ENCODE results near the gene PPP2R3A.
"Not testable (repeated sequence)": the region's sequence is repeated elsewhere in the genome, so short reads cannot be mapped to it uniquely, and the experiment has no call there.

PPP2R3A gene

GRCh38 chr3:136168236-136168635 is 202.7 kb downstream of the PPP2R3A start:
- DNase-seq, result not testable (repeated sequence)

- DNase-seq, result no peak
Measured at GRCh38 chr3:136171097-136171542, 205.6 kb downstream of the PPP2R3A start.

GRCh38 chr3:136173939-136174490 is 208.5 kb downstream of the PPP2R3A start:
- DNase-seq, result no peak

- no peak for DNase-seq
Measured at GRCh38 chr3:136177876-136178275, 212.3 kb downstream of the PPP2R3A start.

GRCh38 chr3:136181741-136182140 is 216.2 kb downstream of the PPP2R3A start:
- no peak for DNase-seq

- DNase-seq, result no peak
Measured at GRCh38 chr3:136184703-136185102, 219.2 kb downstream of the PPP2R3A start.

GRCh38 chr3:136186344-136186743 is 220.8 kb downstream of the PPP2R3A start:
- peak; percentile 10 for DNase-seq

GRCh38 chr3:136186846-136187245 is 221.3 kb downstream of the PPP2R3A start:
- DNase-seq, result no peak

GRCh38 chr3:136187868-136188267 is 222.3 kb downstream of the PPP2R3A start:
- no peak for DNase-seq

- DNase-seq, result no peak
Measured at GRCh38 chr3:136189043-136189442, 223.5 kb downstream of the PPP2R3A start.

GRCh38 chr3:136189859-136190617 is 224.5 kb downstream of the PPP2R3A start:
- no peak for DNase-seq

- not testable (repeated sequence) for DNase-seq
Measured at GRCh38 chr3:136192195-136192594, 226.7 kb downstream of the PPP2R3A start.

GRCh38 chr3:136192831-136193230 is 227.3 kb downstream of the PPP2R3A start:
- no peak for DNase-seq

GRCh38 chr3:136193278-136194054 is 227.9 kb downstream of the PPP2R3A start:
- DNase-seq, result no peak

GRCh38 chr3:136194409-136195257 is 229.1 kb downstream of the PPP2R3A start:
- no peak for DNase-seq

GRCh38 chr3:136195258-136196063 is 229.9 kb downstream of the PPP2R3A start:
- peak; percentile 27 for DNase-seq

- no peak for DNase-seq
Measured at GRCh38 chr3:136196064-136196400, 230.5 kb downstream of the PPP2R3A start, which contains the start of gene MSL2. TSS of gene MSL2 (minus strand) at chr3:136196335. CDS start at chr3:136195113, 1,222 bp downstream.

- DNase-seq, result peak; percentile 91
Measured at GRCh38 chr3:136196401-136197158, 231.1 kb downstream of the PPP2R3A start.

GRCh38 chr3:136197159-136197793 is 231.7 kb downstream of the PPP2R3A start:
- no peak for DNase-seq
